Measurements from ENCODE around the gene SLC38A4.

DNA sequence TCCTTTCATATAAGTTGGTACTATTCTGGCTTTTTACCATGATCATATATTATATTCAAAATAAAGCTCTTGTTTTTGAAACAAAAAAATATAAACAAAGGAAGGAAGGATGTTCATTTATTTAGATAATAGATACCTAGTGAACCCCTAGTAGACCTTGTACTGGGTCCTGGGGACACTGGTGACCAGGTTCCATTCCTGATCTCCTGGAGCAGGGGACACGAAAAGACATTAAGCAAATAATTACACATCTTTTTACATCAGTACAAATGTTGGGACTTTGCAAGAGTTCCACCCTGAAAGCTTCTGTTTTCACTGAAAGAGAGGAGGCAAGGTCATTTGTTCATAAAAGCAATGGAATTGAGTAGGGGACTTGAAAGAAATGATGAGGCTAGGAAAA lies 49.3 kb upstream of the SLC38A4 start:
- TF ChIP-seq CTCF (IDR thresholded peaks at IDR 0.05) (no peak), EZH2phosphoT487 (IDR thresholded peaks at IDR 0.05) (no peak), EZH2 (IDR thresholded peaks at IDR 0.05) (no peak)
